ENCODE measurements around the gene ZNF608.

- TF ChIP-seq CTCF (conservative IDR thresholded peaks at IDR 0.05 in 1 of 2, IDR thresholded peaks at IDR 0.05 in 1 of 2; ENCODE audit: extremely low read depth in 1 of 2, insufficient read depth in 1 of 2, low read depth in 1 of 2, low read length in 2 of 2) (no peak), EZH2 (IDR thresholded peaks at IDR 0.05; ENCODE audit: borderline replicate concordance, low read length) (no peak)
These were observed 26.2 kb upstream of the ZNF608 start for GRCh38 chr5:124772457-124773200.
